Measurements from ENCODE around the gene HIVEP2. TPM values are rescaled to one million over a fixed set of nuclear protein-coding genes. Genes with fewer than 3 reads are reported as not detected.

The HIVEP2 gene
- total and polyA plus RNA-seq, 4 donors, result 3.0 to 23.8 (median 11.2) TPM

GRCh38 chr6:142725024-142725770, 219.8 kb downstream of the HIVEP2 start:
- TF ChIP-seq CTCF (IDR thresholded peaks at IDR 0.05; ENCODE audit: control extremely low read depth, extremely low read depth), result no peak
- DNase-seq (no peak), ATAC-seq (ENCODE audit: insufficient read depth, low FRiP score) (no peak)
- Histone ChIP-seq H3K9me3 (ENCODE audit: control insufficient read depth in 4 of 4, insufficient read depth in 3 of 4, low read length in 3 of 4) (no peaks in the 10 kb centered on the region), H3K9ac (ENCODE audit: insufficient read depth in 1 of 2, low read length in 2 of 2) (no peak overlapping the region), H3K4me3 (no peak overlapping the region), H3K36me3 (ENCODE audit: control insufficient read depth in 4 of 4, insufficient read depth in 4 of 4, low read length in 4 of 4) (no peaks in the 10 kb centered on the region), H3K27ac (ENCODE audit: low read depth in 1 of 2, low read length in 1 of 2) (no peak overlapping the region), H3K4me1 (ENCODE audit: control insufficient read depth in 5 of 5, insufficient read depth in 5 of 5, low read length in 5 of 5) (peaks cover 0 to 5% (median 5%) of the 10 kb centered on the region in 5 donors), H3K27me3 (ENCODE audit: control insufficient read depth in 3 of 3, insufficient read depth in 3 of 3, low read length in 2 of 3) (no peaks in the 10 kb centered on the region)
- 69 to 75% methylated on average over 5 of the region's 5 CpGs for WGBS, 2 donors

GRCh38 chr6:142722841-142723240, 222.1 kb downstream of the HIVEP2 start:
- DNase-seq (no peak), ATAC-seq (ENCODE audit: insufficient read depth, low FRiP score) (no peak)
- Histone ChIP-seq H3K36me3 (ENCODE audit: control insufficient read depth in 4 of 4, insufficient read depth in 4 of 4, low read length in 4 of 4) (no peaks in the 10 kb centered on the region), H3K9ac (ENCODE audit: insufficient read depth in 1 of 2, low read length in 2 of 2) (no peak overlapping the region), H3K27ac (ENCODE audit: low read depth in 1 of 2, low read length in 1 of 2) (no peak overlapping the region), H3K4me1 (ENCODE audit: control insufficient read depth in 5 of 5, insufficient read depth in 5 of 5, low read length in 5 of 5) (peaks cover 0 to 2% (median 0%) of the 10 kb centered on the region in 5 donors), H3K9me3 (ENCODE audit: control insufficient read depth in 4 of 4, insufficient read depth in 3 of 4, low read length in 3 of 4) (peaks cover 0 to 12% (median 1%) of the 10 kb centered on the region in 4 donors), H3K27me3 (ENCODE audit: control insufficient read depth in 3 of 3, insufficient read depth in 3 of 3, low read length in 2 of 3) (no peaks in the 10 kb centered on the region), H3K4me3 (no peak overlapping the region)
- TF ChIP-seq CTCF (IDR thresholded peaks at IDR 0.05; ENCODE audit: control extremely low read depth, extremely low read depth), result no peak
- WGBS, 2 donors, result 63 to 79% methylated on average over 3 of the region's 3 CpGs

GRCh38 chr6:142722012-142722411, 223.0 kb downstream of the HIVEP2 start:
- 67 to 78% methylated on average over 3 of the region's 3 CpGs for WGBS, 2 donors
- no peak for ATAC-seq (ENCODE audit: insufficient read depth, low FRiP score)
- H3K27ac ChIP-seq (ENCODE audit: low read depth in 1 of 2, low read length in 1 of 2), result no peak overlapping the region

More at GRCh38 chr6:142722012-142722411, 223.0 kb downstream of the HIVEP2 start:
- Histone ChIP-seq H3K36me3 (ENCODE audit: control insufficient read depth in 4 of 4, insufficient read depth in 4 of 4, low read length in 4 of 4) (no peaks in the 10 kb centered on the region), H3K4me3 (no peak overlapping the region), H3K9ac (ENCODE audit: insufficient read depth in 1 of 2, low read length in 2 of 2) (no peak overlapping the region), H3K4me1 (ENCODE audit: control insufficient read depth in 5 of 5, insufficient read depth in 5 of 5, low read length in 5 of 5) (peaks cover 0 to 2% (median 0%) of the 10 kb centered on the region in 5 donors), H3K9me3 (ENCODE audit: control insufficient read depth in 4 of 4, insufficient read depth in 3 of 4, low read length in 3 of 4) (peaks cover 0 to 12% (median 1%) of the 10 kb centered on the region in 4 donors), H3K27me3 (ENCODE audit: control insufficient read depth in 3 of 3, insufficient read depth in 3 of 3, low read length in 2 of 3) (no peaks in the 10 kb centered on the region)
- no peak for TF ChIP-seq CTCF (IDR thresholded peaks at IDR 0.05; ENCODE audit: control extremely low read depth, extremely low read depth)
- DNase-seq, result no peak

Data from lung (tissue), 12 donors.